ENCODE data around the gene HOXB7. TPM values are rescaled to one million over a fixed set of nuclear protein-coding genes. Genes with fewer than 3 reads are reported as not detected.

HOXB7 gene
- total and polyA plus RNA-seq, 8 donors = 0.35 to 1.3 (median 0.70) TPM; not detected in 2

DNA sequence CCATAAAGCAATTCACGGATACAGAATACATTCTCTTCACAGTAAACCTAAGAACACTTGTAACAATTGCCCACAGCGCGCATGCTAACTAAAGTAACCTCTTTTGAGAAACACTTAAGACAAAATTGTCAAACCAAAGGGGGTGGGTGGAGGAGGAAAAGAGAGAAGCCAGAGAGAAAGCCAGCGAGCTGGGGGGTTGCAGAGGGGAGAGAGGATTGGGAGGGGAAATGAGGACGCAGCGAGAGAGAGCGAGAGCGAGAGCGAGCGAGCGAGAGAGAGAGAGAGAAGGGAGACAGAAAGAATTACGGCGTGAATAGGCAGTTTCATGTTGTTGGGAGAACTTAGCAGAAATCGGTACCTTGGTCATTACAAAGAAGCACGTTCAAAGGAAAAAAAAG is 1.6 kb upstream of the HOXB7 start:
- Histone ChIP-seq H3K9me3 (no peaks in the 10 kb centered on the region), H3K4me3 (peak overlapping the region in 1 of 4 donors; percentile 14), H3K36me3 (no peaks in the 10 kb centered on the region), H3K27ac (no peak overlapping the region), H3K27me3 (peaks cover 0 to 65% (median 13%) of the 10 kb centered on the region in 4 donors), H3K4me1 (peaks cover 0 to 5% (median 0%) of the 10 kb centered on the region in 3 donors)
- FAIRE-seq (no peak), DNase-seq (no peak), ATAC-seq (no peak)
- 8% methylated on average over 15 of the region's 15 CpGs for WGBS, 2 donors
- TF ChIP-seq, protein P1, sequence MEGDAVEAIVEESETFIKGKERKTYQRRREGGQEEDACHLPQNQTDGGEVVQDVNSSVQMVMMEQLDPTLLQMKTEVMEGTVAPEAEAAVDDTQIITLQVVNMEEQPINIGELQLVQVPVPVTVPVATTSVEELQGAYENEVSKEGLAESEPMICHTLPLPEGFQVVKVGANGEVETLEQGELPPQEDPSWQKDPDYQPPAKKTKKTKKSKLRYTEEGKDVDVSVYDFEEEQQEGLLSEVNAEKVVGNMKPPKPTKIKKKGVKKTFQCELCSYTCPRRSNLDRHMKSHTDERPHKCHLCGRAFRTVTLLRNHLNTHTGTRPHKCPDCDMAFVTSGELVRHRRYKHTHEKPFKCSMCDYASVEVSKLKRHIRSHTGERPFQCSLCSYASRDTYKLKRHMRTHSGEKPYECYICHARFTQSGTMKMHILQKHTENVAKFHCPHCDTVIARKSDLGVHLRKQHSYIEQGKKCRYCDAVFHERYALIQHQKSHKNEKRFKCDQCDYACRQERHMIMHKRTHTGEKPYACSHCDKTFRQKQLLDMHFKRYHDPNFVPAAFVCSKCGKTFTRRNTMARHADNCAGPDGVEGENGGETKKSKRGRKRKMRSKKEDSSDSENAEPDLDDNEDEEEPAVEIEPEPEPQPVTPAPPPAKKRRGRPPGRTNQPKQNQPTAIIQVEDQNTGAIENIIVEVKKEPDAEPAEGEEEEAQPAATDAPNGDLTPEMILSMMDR (IDR thresholded peaks at IDR 0.05) = no peak
- intact Hi-C loops (cut with DNase I) = loop anchor here in 1 of 3 donors (10.0 kb wide), 1 partner anchor 468 kb away; no protein-coding TSS in a partner anchor

DNA sequence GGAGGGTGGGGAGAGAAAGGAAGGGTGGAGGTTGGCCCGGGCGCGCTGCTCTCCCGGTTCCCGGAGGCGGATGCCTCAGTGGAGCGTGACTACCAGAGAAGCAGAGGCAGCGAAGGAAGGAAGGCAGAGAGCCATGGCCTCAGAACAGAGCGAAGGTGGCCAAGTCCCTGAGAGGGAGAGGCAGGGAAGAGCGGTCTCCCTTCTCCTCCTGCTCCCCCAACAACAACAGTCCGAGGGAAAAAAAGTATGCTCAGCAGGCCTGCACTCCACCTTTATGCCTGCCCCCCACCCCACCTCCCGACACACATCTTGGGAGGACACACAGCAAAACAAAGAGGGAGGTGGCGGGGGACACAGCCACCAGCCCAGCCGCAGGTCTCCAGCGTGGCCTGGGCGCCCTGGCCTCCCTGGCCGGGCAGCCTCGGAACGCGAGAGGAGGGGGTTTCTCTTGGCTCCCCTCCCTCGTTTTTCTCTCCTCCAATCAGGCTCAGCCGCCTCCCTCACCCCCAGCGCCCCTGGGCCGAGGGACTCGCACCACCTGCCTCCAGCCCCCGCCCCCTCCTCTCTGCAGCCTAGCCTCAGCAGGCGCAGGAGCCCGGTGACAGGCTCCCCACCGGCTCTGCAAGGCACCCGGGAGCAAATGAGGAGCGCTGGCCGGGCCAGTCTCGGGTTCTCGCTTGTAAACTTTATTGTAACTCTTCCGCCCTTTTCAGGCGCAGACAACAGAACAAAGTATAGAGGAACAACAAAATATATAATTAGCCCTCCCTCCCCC is 1.1 kb upstream of the HOXB7 start:
- Histone ChIP-seq H3K4me3 (peak overlapping the region in 1 of 4 donors; percentile 62), H3K27ac (no peak overlapping the region), H3K27me3 (peaks cover 4 to 70% (median 14%) of the 10 kb centered on the region in 4 donors), H3K9me3 (no peaks in the 10 kb centered on the region), H3K36me3 (no peaks in the 10 kb centered on the region), H3K4me1 (peaks cover 0 to 5% (median 0%) of the 10 kb centered on the region in 3 donors)
- WGBS, 2 donors = 8 to 11% methylated on average over 23 to 36 of the region's 36 CpGs
- no peak for DNase-seq
- no peak for FAIRE-seq
- no peak for ATAC-seq
- intact Hi-C loops (cut with DNase I) = loop anchor here in 1 of 3 donors (10.0 kb wide), 1 partner anchor 467 kb away; no protein-coding TSS in a partner anchor
- TF ChIP-seq, protein P1 (IDR thresholded peaks at IDR 0.05) = no peak

DNA sequence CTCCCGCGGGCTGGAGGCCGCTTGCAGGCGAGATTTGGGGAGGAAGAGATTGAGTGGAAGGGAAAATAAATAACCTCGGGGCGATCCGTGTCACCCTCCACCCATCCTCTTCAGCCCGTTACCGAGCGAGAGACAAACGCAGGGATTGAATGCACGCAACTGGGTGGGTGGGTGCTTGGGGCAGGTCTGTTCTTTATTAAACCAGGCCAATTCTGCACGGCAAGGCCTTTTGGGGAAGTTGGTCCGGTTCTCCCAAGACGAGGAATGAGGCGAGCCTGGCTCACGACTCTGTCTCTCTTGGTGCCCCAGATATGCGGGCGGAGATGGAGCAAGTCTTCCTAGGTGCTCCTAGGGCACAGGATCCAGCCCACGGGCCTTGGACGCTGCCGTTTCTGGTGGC is 396 bp upstream of the HOXB7 start:
- DNase-seq = no peak
- no peaks in the 10 kb centered on the region for H3K9me3 ChIP-seq
- no peaks in the 10 kb centered on the region for H3K36me3 ChIP-seq
- no peak for FAIRE-seq
- peaks cover 4 to 70% (median 10%) of the 10 kb centered on the region in 4 donors for H3K27me3 ChIP-seq
- peak overlapping the region in 3 of 4 donors; percentile 21 to 62 (median 40) for H3K4me3 ChIP-seq
- no peak overlapping the region for H3K27ac ChIP-seq
- H3K4me1 ChIP-seq = peaks cover 0 to 5% (median 0%) of the 10 kb centered on the region in 3 donors
- intact Hi-C loops (cut with DNase I) = loop anchor here in 1 of 3 donors (10.0 kb wide), 1 partner anchor 466 kb away; no protein-coding TSS in a partner anchor
- peak in 1 of 4 donors; percentile 7 for ATAC-seq
- 12% methylated on average over 22 of the region's 22 CpGs for WGBS, 2 donors
- TF ChIP-seq, protein P1 (IDR thresholded peaks at IDR 0.05) = no peak

DNA sequence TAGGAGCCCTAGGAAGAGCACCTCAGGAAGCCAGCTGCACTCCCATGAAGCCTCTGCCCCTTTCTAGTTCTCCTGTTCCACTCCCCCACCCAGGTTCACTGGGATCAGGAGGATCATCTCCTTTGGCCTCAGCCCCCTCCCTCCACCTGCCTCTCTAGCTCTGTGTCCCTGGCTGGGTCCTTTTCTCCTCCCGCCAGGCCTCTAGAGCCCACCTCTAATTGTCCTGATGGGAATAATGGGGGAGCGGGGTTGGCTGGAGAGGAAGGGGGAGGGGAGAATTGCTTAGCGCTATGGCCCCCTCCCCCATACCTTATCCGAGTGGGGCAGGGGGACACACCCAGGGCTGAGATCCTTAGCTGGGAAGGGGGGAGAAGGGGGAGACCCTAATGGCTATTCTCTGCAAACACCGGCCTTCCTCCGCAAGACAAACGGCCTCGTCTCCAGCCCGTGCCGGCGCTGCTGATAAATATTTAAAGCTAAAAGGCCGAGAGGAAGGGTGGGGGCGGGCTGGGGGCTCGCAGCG is 997 bp downstream of the HOXB7 start:
- TF ChIP-seq, protein P1 (IDR thresholded peaks at IDR 0.05) = no peak
- ATAC-seq (no peak), DNase-seq (no peak), FAIRE-seq (no peak)
- no peaks in the 10 kb centered on the region for H3K9me3 ChIP-seq
- peaks cover 0 to 79% (median 16%) of the 10 kb centered on the region in 4 donors for H3K27me3 ChIP-seq
- intact Hi-C loops (cut with DNase I) = loop anchor here in 1 of 3 donors (10.0 kb wide), 1 partner anchor 465 kb away; no protein-coding TSS in a partner anchor
- WGBS, 2 donors = 6 to 8% methylated on average over 11 to 15 of the region's 15 CpGs
- H3K36me3 ChIP-seq = no peaks in the 10 kb centered on the region
- no peak overlapping the region for H3K27ac ChIP-seq
- H3K4me3 ChIP-seq = peak overlapping the region; percentile 18 to 62 (median 30)
- H3K4me1 ChIP-seq = peaks cover 0 to 5% (median 0%) of the 10 kb centered on the region in 3 donors

All from pancreas (tissue), 10 donors.